ENCODE data around the gene CHRNA7. TPM values are rescaled to one million over a fixed set of nuclear protein-coding genes. Genes with fewer than 3 reads are reported as not detected.

The CHRNA7 gene
- total RNA-seq, 2 experiments from 2014 or later, result 0.24 to 0.55 TPM

DNA sequence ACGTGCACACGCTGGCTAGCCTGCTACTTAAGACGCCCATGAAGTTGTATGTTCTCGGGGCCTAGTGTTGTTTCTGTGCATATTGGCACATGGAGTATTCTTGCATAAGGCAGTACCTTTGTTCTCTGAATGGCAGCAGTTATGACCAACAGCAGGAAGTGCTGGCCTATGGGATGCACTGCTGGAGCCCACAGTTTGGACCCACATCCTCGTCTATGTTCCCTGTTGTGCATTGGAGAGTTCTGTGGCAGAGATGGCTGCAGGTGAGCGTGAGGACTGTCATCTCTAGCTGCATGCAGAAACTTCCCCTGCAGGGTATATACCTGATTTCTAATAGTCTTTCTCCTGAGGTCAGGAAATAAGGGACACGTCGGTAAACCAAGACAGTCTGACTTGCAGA, 81.8 kb downstream of the CHRNA7 start:
- CTCF ChIA-PET, result no interaction called here
- ATAC-seq, result no peak

DNA sequence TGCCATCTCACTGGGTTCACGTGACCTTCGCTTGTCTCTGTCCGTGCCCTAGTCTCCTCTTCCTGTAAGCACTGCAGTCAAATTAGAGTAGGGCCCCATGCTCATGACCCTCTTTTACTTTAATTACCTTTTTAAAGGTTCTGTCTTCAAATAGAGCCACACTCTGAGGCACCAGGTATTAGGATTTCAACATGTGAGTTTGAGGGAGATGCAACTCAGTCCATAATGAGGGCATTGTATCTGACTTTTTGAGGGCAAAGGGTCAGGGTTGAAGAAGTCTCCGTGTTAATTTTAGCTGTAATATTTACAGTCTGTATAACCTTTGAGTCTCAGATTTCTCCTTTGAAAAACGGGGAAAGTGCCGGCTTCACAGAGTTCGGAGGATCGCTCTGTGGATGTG, 82.9 kb downstream of the CHRNA7 start:
- Mint-ChIP-seq H3K9me3 (ENCODE audit: insufficient read depth) (no peaks in the 10 kb centered on the region), H3K27ac (no peak overlapping the region), H3K27me3 (ENCODE audit: low read depth) (no peaks in the 10 kb centered on the region), H3K4me3 (no peak overlapping the region), H3K36me3 (ENCODE audit: low read depth) (no peaks in the 10 kb centered on the region), H3K4me1 (ENCODE audit: low read depth) (no peaks in the 10 kb centered on the region)
- POLR2A ChIA-PET, result no interaction called here
- CTCF ChIA-PET, result no interaction called here
- no peak for DNase-seq
- ATAC-seq, result no peak

More for the DNA sequence above, 81.8 kb downstream of the CHRNA7 start:
- Mint-ChIP-seq H3K4me1 (ENCODE audit: low read depth) (no peaks in the 10 kb centered on the region), H3K27me3 (ENCODE audit: low read depth) (no peaks in the 10 kb centered on the region), H3K4me3 (no peak overlapping the region), H3K36me3 (ENCODE audit: low read depth) (no peaks in the 10 kb centered on the region), H3K27ac (no peak overlapping the region), H3K9me3 (ENCODE audit: insufficient read depth) (no peaks in the 10 kb centered on the region)
- POLR2A ChIA-PET, result no interaction called here
- DNase-seq, result no peak

DNA sequence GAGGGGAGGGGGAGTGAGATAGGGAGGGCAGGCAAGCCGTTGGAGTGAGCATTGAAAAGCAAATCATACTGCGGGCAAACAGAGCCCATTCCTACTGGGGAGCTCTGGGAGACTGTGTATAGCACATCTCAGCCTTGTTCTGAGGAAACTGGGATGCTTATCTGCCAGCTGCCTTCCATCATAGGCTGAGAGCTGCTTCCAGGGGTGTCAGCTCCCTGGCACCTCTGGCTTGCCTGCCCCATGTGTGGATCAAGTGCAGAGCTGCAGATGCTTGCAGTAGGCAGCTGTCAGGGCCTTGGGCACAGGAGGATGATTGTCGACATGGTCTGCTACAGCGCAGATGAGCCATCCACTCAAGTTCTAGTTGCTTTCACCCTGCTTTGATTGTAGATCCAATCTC, 86.8 kb downstream of the CHRNA7 start:
- CTCF ChIA-PET, result no interaction called here

DNA sequence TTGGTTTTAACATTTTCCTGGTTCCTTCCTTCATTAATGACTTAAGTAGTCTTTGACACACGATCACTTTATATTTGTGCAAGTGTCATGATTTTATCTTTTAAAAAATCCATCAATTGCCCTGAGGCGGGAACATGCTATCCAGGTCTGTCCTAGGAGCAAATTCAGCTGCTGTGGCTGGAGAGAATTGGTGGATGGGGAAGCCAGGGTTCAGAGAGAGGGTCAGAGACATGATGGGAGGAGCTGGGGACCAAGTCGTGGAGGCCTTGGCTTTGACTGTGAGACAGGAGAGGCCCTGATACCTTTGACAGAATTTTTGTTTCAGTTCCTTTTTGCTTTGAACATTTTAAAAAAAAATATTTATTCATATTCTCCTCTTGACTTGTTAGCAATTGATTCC, 89.0 kb downstream of the CHRNA7 start:
- no peak overlapping the region for H3K4me3 Mint-ChIP-seq
- no peak overlapping the region for H3K27ac Mint-ChIP-seq
- no peaks in the 10 kb centered on the region for H3K4me1 Mint-ChIP-seq (ENCODE audit: low read depth)
- ChIA-PET POLR2A (no interaction called here), CTCF (no interaction called here)
- ATAC-seq (no peak), DNase-seq (no peak)
- H3K36me3 Mint-ChIP-seq (ENCODE audit: low read depth), result no peaks in the 10 kb centered on the region
- H3K9me3 Mint-ChIP-seq (ENCODE audit: insufficient read depth), result no peaks in the 10 kb centered on the region
- peaks cover 2% of the 10 kb centered on the region for H3K27me3 Mint-ChIP-seq (ENCODE audit: low read depth)

More for the DNA sequence above, 86.8 kb downstream of the CHRNA7 start:
- ATAC-seq, result no peak
- POLR2A ChIA-PET, result no interaction called here
- Mint-ChIP-seq H3K4me1 (ENCODE audit: low read depth) (no peaks in the 10 kb centered on the region), H3K4me3 (no peak overlapping the region), H3K27ac (no peak overlapping the region), H3K9me3 (ENCODE audit: insufficient read depth) (no peaks in the 10 kb centered on the region), H3K27me3 (ENCODE audit: low read depth) (no peaks in the 10 kb centered on the region), H3K36me3 (ENCODE audit: low read depth) (no peaks in the 10 kb centered on the region)
- no peak for DNase-seq

DNA sequence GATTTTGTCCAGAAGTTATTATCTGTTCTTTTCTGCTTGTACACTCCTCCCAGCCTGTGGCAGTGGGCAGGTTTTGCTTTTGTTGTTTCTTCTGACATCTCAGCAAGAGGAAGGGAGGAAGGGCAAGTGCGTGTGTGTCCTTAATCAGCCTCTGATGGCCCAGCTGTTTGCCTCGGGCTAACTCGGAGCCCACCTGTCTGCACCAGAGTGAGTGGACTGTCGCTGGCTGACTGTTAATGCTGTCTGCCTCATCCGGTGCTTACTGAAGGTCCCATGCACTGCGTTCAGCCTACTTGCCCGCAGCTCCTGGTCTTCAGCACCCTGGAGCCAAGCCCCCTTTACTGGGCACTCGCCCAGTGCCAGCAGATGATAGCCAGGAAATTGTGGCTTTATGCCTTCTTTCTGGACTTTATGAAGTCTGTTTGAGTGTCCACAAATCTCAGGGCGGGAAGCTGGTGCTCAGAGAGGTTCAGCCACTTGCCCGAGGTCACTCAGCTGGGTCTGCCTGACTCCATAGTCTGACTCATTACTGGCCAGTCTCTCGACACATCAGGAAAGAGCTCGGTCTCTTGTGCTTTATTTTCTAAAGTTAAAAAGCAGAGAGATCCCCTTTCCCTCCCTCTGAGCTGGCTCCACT, 89.5 kb downstream of the CHRNA7 start:
- H3K27me3 Mint-ChIP-seq (ENCODE audit: low read depth), result peaks cover 2% of the 10 kb centered on the region
- H3K36me3 Mint-ChIP-seq (ENCODE audit: low read depth), result no peaks in the 10 kb centered on the region
- ChIA-PET CTCF (no interaction called here), POLR2A (no interaction called here)
- H3K4me3 Mint-ChIP-seq, result no peak overlapping the region
- H3K27ac Mint-ChIP-seq, result no peak overlapping the region
- H3K4me1 Mint-ChIP-seq (ENCODE audit: low read depth), result no peaks in the 10 kb centered on the region
- H3K9me3 Mint-ChIP-seq (ENCODE audit: insufficient read depth), result no peaks in the 10 kb centered on the region
- ATAC-seq (no peak), DNase-seq (no peak)

DNA sequence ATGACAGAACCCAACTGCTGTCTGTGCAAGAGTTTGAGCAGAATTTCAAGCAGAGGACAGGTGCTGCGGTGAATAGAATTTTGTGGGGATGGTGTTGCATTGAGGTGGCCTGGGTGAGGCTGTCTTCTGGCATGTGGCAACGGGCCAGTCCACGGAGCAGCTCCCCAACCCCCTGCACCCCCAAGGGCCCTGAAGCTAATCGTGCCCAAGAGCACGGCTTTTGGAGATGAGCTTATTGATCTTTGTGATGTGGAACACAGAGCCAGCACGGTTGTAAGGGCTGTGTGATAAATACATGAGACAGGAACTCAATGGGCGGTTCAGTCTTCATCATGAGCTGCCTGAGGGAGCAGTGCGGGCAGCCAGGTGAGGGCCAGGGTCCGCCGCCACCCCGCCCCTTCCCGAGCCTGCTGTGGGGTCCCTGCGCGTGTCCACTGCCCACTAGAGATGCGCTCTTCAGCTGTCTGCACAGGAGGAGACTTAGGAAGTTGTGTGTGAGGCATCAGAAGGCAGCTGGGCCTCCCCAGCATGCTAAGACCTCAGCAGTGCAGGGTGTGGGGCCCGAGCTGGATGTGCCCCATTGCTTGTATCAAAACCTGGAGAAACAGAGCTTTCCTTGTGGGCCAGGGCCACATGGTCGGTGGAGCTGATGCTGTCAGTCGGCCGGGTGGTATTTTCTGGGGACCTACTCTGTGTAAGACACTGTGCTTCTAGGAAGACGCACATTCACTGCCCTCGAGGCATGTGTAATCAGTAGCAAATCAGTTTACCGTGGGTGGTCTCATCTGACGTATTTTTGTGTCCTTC, 90.5 kb downstream of the CHRNA7 start:
- H3K4me3 Mint-ChIP-seq, result no peak overlapping the region
- no peak overlapping the region for H3K27ac Mint-ChIP-seq
- H3K9me3 Mint-ChIP-seq (ENCODE audit: insufficient read depth), result no peaks in the 10 kb centered on the region
- DNase-seq, result no peak
- POLR2A ChIA-PET, result no interaction called here
- no peak for ATAC-seq
- H3K4me1 Mint-ChIP-seq (ENCODE audit: low read depth), result no peaks in the 10 kb centered on the region
- CTCF ChIA-PET, result interaction anchor here (0.6 kb wide), 1 partner anchor 987 kb away, joined by 3 read pairs; no protein-coding TSS in a partner anchor
- H3K27me3 Mint-ChIP-seq (ENCODE audit: low read depth), result peaks cover 2% of the 10 kb centered on the region
- H3K36me3 Mint-ChIP-seq (ENCODE audit: low read depth), result no peaks in the 10 kb centered on the region

DNA sequence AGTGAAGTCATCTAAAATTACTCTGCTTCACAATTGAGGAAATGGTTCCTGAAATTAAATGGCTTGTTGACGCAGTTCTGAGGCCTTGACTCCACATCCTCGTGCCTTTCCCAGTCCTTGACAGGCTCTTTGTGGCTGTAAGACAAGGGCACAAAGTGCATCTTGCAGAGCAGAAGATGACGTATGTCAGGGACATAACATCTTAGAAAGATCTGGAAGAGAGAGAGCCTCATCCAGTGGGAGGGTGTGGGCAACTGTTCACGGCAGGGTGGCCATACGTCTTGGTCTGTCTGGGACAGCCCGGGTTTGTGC, 91.0 kb downstream of the CHRNA7 start:
- Mint-ChIP-seq H3K27me3 (ENCODE audit: low read depth) (peaks cover 2% of the 10 kb centered on the region), H3K4me1 (ENCODE audit: low read depth) (no peaks in the 10 kb centered on the region), H3K9me3 (ENCODE audit: insufficient read depth) (no peaks in the 10 kb centered on the region), H3K27ac (no peak overlapping the region), H3K36me3 (ENCODE audit: low read depth) (no peaks in the 10 kb centered on the region), H3K4me3 (no peak overlapping the region)
- ChIA-PET CTCF (interaction anchor here (0.6 kb wide), 1 partner anchor 988 kb away, joined by 3 read pairs; no protein-coding TSS in a partner anchor), POLR2A (no interaction called here)
- no peak for ATAC-seq
- no peak for DNase-seq

DNA sequence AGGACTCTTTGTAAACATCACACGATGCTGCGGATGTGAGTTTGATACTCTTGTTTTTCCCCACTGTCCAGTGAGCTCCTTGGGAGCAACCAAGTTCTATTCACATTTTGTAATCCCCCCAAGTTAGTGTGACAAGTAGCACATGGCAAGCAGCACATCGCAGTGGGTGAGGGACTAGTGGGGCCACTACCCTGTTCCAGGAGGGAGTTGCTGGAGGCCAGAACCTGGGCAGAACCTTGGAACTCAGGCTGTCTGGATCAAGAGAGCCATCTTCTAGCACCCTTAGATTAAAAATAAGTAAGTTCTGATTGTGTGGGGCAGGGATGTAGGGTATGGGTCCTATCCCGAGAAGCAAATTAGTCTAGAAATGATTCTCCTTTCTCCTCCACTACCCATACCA, 91.7 kb downstream of the CHRNA7 start:
- ChIA-PET CTCF (no interaction called here), POLR2A (no interaction called here)
- H3K27ac Mint-ChIP-seq, result no peak overlapping the region
- no peaks in the 10 kb centered on the region for H3K36me3 Mint-ChIP-seq (ENCODE audit: low read depth)
- DNase-seq, result no peak
- no peak overlapping the region for H3K4me3 Mint-ChIP-seq
- H3K27me3 Mint-ChIP-seq (ENCODE audit: low read depth), result peaks cover 2% of the 10 kb centered on the region
- no peak for ATAC-seq
- H3K9me3 Mint-ChIP-seq (ENCODE audit: insufficient read depth), result no peaks in the 10 kb centered on the region
- H3K4me1 Mint-ChIP-seq (ENCODE audit: low read depth), result no peaks in the 10 kb centered on the region

DNA sequence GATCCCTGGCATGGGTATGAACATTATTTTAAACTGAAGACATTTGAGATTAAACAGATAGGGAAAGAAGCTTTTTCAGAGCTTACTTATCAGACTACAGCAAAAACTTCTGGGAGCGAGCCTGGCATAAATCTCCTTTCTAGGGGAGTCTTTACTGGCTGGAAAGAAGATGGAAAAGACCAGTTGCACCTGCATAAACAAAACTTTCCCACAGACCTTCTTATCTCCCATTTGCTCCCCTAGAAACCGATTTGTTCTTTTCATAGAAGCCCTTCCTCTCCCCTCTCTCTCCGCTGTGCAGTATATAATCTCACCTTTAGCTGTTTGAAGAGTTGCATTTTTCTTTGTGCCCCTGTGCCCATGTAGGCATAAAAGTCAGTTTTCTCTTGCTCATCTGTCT, 93.2 kb downstream of the CHRNA7 start:
- no peak overlapping the region for H3K27ac Mint-ChIP-seq
- ATAC-seq (no peak), DNase-seq (no peak)
- H3K27me3 Mint-ChIP-seq (ENCODE audit: low read depth), result peaks cover 4% of the 10 kb centered on the region
- ChIA-PET POLR2A (no interaction called here), CTCF (no interaction called here)
- no peaks in the 10 kb centered on the region for H3K9me3 Mint-ChIP-seq (ENCODE audit: insufficient read depth)
- no peaks in the 10 kb centered on the region for H3K36me3 Mint-ChIP-seq (ENCODE audit: low read depth)
- H3K4me3 Mint-ChIP-seq, result no peak overlapping the region
- H3K4me1 Mint-ChIP-seq (ENCODE audit: low read depth), result no peaks in the 10 kb centered on the region

DNA sequence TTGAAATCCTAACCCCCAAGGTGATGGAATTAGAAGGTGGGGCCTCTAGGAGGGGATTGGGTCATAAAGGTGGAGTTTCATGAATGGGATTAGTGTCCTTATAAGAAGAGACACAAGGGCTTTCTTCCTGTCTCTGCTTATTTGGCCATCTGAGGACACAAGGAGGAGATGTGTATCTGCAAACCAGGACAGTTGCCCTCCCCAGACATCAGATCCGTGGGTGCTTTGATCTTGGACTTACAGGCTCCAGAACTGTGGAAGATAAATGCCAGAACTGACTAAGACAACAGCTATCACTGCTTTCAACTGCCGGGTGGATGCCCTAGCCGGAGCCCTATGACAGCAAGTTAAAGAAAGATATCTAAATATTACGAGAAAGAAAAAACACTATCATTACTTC, 94.4 kb downstream of the CHRNA7 start:
- POLR2A ChIA-PET, result no interaction called here
- CTCF ChIA-PET, result no interaction called here
- Mint-ChIP-seq H3K27me3 (ENCODE audit: low read depth) (peaks cover 4% of the 10 kb centered on the region), H3K36me3 (ENCODE audit: low read depth) (no peaks in the 10 kb centered on the region), H3K27ac (no peak overlapping the region), H3K9me3 (ENCODE audit: insufficient read depth) (no peaks in the 10 kb centered on the region), H3K4me1 (ENCODE audit: low read depth) (no peaks in the 10 kb centered on the region), H3K4me3 (no peak overlapping the region)
- no peak for DNase-seq
- ATAC-seq, result no peak

DNA sequence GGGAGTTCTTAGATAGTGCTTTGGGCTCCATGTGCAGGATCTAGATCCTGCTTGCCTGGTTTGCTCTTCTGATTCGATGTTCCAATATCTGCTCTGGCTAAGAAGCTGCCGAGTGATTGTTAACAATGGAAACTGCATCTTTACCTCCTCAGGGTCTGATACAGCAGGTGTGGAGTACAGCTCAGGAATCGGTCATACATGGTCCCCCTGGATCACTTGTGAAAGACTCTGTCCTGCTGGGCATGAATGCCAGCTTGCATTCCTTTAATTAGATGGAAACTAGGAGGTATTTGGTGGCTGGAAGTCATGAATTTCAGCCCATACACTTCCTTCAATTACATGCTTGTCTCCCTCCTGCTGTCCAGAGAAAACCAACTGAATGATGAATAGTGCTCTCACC, 95.3 kb downstream of the CHRNA7 start:
- POLR2A ChIA-PET, result no interaction called here
- no peaks in the 10 kb centered on the region for H3K4me1 Mint-ChIP-seq (ENCODE audit: low read depth)
- no peaks in the 10 kb centered on the region for H3K36me3 Mint-ChIP-seq (ENCODE audit: low read depth)
- CTCF ChIA-PET, result no interaction called here
- no peak for ATAC-seq
- H3K4me3 Mint-ChIP-seq, result no peak overlapping the region
- no peak for DNase-seq
- no peaks in the 10 kb centered on the region for H3K9me3 Mint-ChIP-seq (ENCODE audit: insufficient read depth)
- H3K27ac Mint-ChIP-seq, result no peak overlapping the region
- H3K27me3 Mint-ChIP-seq (ENCODE audit: low read depth), result peaks cover 6% of the 10 kb centered on the region

DNA sequence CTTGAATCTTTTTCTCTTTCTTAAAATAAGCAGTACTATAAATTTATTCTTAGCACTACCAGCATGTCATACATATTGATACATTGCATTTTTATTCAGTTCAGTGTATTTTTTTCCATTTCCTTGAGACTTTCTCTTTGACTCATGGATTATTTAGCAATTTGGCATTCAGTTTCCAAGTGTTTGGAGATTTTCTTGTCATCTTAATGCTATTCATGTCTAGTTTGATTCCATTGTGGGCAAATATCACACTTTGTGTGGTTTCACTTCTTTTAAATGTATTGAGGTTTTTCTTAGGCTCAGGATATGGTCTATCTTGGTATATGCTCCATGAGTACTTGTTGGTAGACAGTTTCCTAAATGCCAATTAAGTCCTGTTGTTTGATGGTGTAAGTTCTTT, 99.5 kb downstream of the CHRNA7 start:
- no peak overlapping the region for H3K27ac Mint-ChIP-seq
- no peak for ATAC-seq
- ChIA-PET CTCF (no interaction called here), POLR2A (no interaction called here)
- no peak overlapping the region for H3K4me3 Mint-ChIP-seq
- H3K27me3 Mint-ChIP-seq (ENCODE audit: low read depth), result peaks cover 5% of the 10 kb centered on the region
- H3K4me1 Mint-ChIP-seq (ENCODE audit: low read depth), result no peaks in the 10 kb centered on the region
- DNase-seq, result no peak
- no peaks in the 10 kb centered on the region for H3K36me3 Mint-ChIP-seq (ENCODE audit: low read depth)
- H3K9me3 Mint-ChIP-seq (ENCODE audit: insufficient read depth), result no peaks in the 10 kb centered on the region

DNA sequence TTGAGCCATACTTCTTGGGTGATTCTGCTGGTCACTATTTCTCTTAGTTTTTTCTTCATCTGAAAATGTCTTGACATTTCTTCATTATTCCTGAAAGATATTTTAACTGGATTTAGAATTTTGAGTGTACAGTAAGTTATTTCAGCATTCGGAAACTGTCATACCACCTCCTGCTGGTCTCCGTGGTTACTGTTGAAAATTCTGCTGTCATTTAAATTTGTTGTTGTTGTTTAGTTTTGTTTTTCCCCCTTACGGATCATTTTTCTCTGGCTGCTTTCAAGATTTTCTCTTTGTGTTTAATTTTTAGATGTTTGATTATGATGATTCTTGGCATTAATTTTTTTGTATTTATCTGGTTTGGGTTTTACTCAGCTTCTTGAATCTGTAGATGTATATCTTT, 100.5 kb downstream of the CHRNA7 start:
- H3K36me3 Mint-ChIP-seq (ENCODE audit: low read depth), result no peaks in the 10 kb centered on the region
- H3K27ac Mint-ChIP-seq, result no peak overlapping the region
- ChIA-PET CTCF (no interaction called here), POLR2A (no interaction called here)
- no peaks in the 10 kb centered on the region for H3K4me1 Mint-ChIP-seq (ENCODE audit: low read depth)
- DNase-seq (no peak), ATAC-seq (no peak)
- no peaks in the 10 kb centered on the region for H3K9me3 Mint-ChIP-seq (ENCODE audit: insufficient read depth)
- peaks cover 5% of the 10 kb centered on the region for H3K27me3 Mint-ChIP-seq (ENCODE audit: low read depth)
- H3K4me3 Mint-ChIP-seq, result no peak overlapping the region
